Loucy (cell line): ENCODE data around the gene SLC4A5.
A peak's percentile ranks its signal among the peaks of the same experiment; 100 is the strongest.

Source experiments
- H2AFZ ChIP-seq: fragments of 200-600 bp; sonication (generic); 2 replicates; pipeline ENCODE4 v1.6.0; 2016; ENCODE audit warnings: antibody characterized with exemption, mild to moderate bottlenecking, low read length, moderate library complexity
- H3F3A ChIP-seq: fragments of 200-600 bp; 2 replicates; pipeline ENCODE4 v1.6.0; 2016; ENCODE audit warnings: antibody characterized with exemption, low read depth, mild to moderate bottlenecking
- H3K27me3 ChIP-seq: fragments of 200-600 bp; sonication (generic); 2 replicates; pipeline ENCODE4 v1.6.1; 2014; ENCODE audit warnings: low read length, mild to moderate bottlenecking; ENCODE audit not compliant: insufficient read depth, poor library complexity, severe bottlenecking
- H3K36me3 ChIP-seq: fragments of 200-600 bp; sonication (generic); 2 replicates; pipeline ENCODE4 v1.6.1; 2016; ENCODE audit warnings: low read length; ENCODE audit not compliant: insufficient read depth
- H3K4me1 ChIP-seq: fragments of 200-600 bp; sonication (generic); 2 replicates; pipeline ENCODE4 v1.5.1; 2014; ENCODE audit warnings: low read length, mild to moderate bottlenecking; ENCODE audit not compliant: insufficient read depth, poor library complexity, severe bottlenecking
- H3K4me2 ChIP-seq: fragments of 200-600 bp; sonication (generic); 2 replicates; pipeline ENCODE4 v1.6.0; 2014; ENCODE audit warnings: antibody characterized with exemption, low read length, low read depth, mild to moderate bottlenecking; ENCODE audit not compliant: poor library complexity, severe bottlenecking
- H3K4me3 ChIP-seq: fragments of 200-600 bp; sonication (generic); 2 replicates; pipeline ENCODE4 v1.5.1; 2014; ENCODE audit warnings: low read length, mild to moderate bottlenecking, mixed read lengths; ENCODE audit not compliant: poor library complexity, severe bottlenecking
- H3K79me2 ChIP-seq: fragments of 200-600 bp; sonication (generic); 2 replicates; pipeline ENCODE4 v1.6.1; 2014; ENCODE audit warnings: low read length; ENCODE audit not compliant: insufficient read depth
- H3K9ac ChIP-seq: fragments of 200-600 bp; sonication (generic); 2 replicates; pipeline ENCODE4 v1.6.0; 2014; ENCODE audit warnings: mild to moderate bottlenecking, low read depth, low read length, moderate library complexity; ENCODE audit not compliant: poor library complexity, severe bottlenecking
- H3K9me2 ChIP-seq: fragments of 200-600 bp; sonication (generic); replicated peaks from 2 replicates; pipeline ENCODE4 v1.6.1; 2016; ENCODE audit warnings: low read depth, low read length, mixed read lengths
- H3K9me3 ChIP-seq: fragments of 200-600 bp; sonication (generic); 2 replicates; pipeline ENCODE4 v1.6.1; 2014; ENCODE audit warnings: mild to moderate bottlenecking, antibody characterized with exemption, low read length, low read depth; ENCODE audit not compliant: insufficient read depth
- H4K20me1 ChIP-seq: fragments of 200-600 bp; sonication (generic); 2 replicates; pipeline ENCODE4 v1.6.0; 2014; ENCODE audit warnings: antibody characterized with exemption, low read length, mild to moderate bottlenecking; ENCODE audit not compliant: insufficient read depth, poor library complexity, severe bottlenecking
- CTCF ChIP-seq: fragments of 200-600 bp; sonication (generic); conservative IDR thresholded peaks from 2 replicates; pipeline ENCODE4 v1.5.1; 2014; ENCODE audit warnings: mild to moderate bottlenecking, antibody characterized with exemption, low read length
- EZH2phosphoT487 ChIP-seq: fragments of 200-600 bp; IDR thresholded peaks from 2 replicates; pipeline ENCODE4 v1.6.1; 2018; ENCODE audit warnings: antibody characterized with exemption, mild to moderate bottlenecking, moderate library complexity, borderline replicate concordance

Gene SLC4A5

DNA sequence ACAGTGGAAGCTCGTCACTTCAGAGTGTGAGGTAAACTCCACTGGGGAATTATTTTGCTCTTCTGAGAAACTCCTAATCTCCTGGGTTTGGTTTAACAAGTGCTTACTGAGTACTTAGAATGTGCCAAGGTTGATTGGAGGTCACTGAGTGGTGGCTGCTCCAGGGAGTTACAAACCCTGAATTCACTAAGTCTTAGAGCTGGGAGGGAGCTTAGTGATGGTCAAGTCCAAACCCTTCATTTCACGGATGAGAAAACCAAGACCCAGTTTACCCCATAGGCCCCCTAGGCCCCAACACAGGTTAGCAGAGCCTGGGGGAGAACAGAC lies 52.0 kb downstream of the SLC4A5 start:
- Histone ChIP-seq H3K4me3 (no peak overlapping the region), H3K9me3 (no peaks in the 10 kb centered on the region), H3F3A (no peaks in the 10 kb centered on the region), H2AFZ (peak overlapping the region; percentile 62; the same call in 1 of the 2 replicates), H3K9me2 (no peaks in the 10 kb centered on the region), H3K4me1 (peaks cover 13% of the 10 kb centered on the region), H3K36me3 (no peaks in the 10 kb centered on the region), H4K20me1 (no peaks in the 10 kb centered on the region), H3K4me2 (no peak overlapping the region), H3K79me2 (no peaks in the 10 kb centered on the region), H3K27me3 (no peaks in the 10 kb centered on the region), H3K9ac (no peak overlapping the region)
- TF ChIP-seq CTCF, result no peak
- no peak for TF ChIP-seq EZH2phosphoT487

- H3F3A ChIP-seq, result no peaks in the 10 kb centered on the region
- H3K4me1 ChIP-seq, result peaks cover 13% of the 10 kb centered on the region
- H3K9me2 ChIP-seq, result no peaks in the 10 kb centered on the region
- peak overlapping the region; percentile 45 for H3K4me2 ChIP-seq
- H3K79me2 ChIP-seq, result no peaks in the 10 kb centered on the region
- H3K4me3 ChIP-seq, result no peak overlapping the region
- peak overlapping the region; percentile 62 for H2AFZ ChIP-seq
- H3K9me3 ChIP-seq, result no peaks in the 10 kb centered on the region
- H4K20me1 ChIP-seq, result no peaks in the 10 kb centered on the region
- no peaks in the 10 kb centered on the region for H3K27me3 ChIP-seq
- peak overlapping the region; percentile 35 for H3K9ac ChIP-seq
- no peaks in the 10 kb centered on the region for H3K36me3 ChIP-seq
- TF ChIP-seq EZH2phosphoT487, result no peak
- TF ChIP-seq CTCF, result no peak
These were observed 52.6 kb downstream of the SLC4A5 start for GRCh38 chr2:74290466-74291217.

- no peaks in the 10 kb centered on the region for H3K36me3 ChIP-seq
- no peaks in the 10 kb centered on the region for H4K20me1 ChIP-seq
- peak overlapping the region; percentile 45 for H3K4me2 ChIP-seq
- H3K79me2 ChIP-seq, result no peaks in the 10 kb centered on the region
- TF ChIP-seq EZH2phosphoT487 (no peak), CTCF (no peak)
- peak overlapping the region; percentile 62; the same call in 1 of the 2 replicates for H2AFZ ChIP-seq
- H3K9ac ChIP-seq, result peak overlapping the region; percentile 35
- H3K9me2 ChIP-seq, result no peaks in the 10 kb centered on the region
- no peaks in the 10 kb centered on the region for H3K9me3 ChIP-seq
- no peaks in the 10 kb centered on the region for H3F3A ChIP-seq
- no peaks in the 10 kb centered on the region for H3K27me3 ChIP-seq
- no peak overlapping the region for H3K4me3 ChIP-seq
- peaks cover 13% of the 10 kb centered on the region for H3K4me1 ChIP-seq
These were observed 53.1 kb downstream of the SLC4A5 start for GRCh38 chr2:74290066-74290465.
